Measurements from ENCODE around the gene DNMT3B.

- TF ChIP-seq CTCF (conservative IDR thresholded peaks at IDR 0.05; ENCODE audit: low read depth, low read length) (no peak), EZH2 (IDR thresholded peaks at IDR 0.05; ENCODE audit: low read length, unreplicated experiment) (no peak), EZH2phosphoT487 (IDR thresholded peaks at IDR 0.05; ENCODE audit: borderline replicate concordance, low read length) (no peak)
Observed at GRCh38 chr20:32806356-32806755, 44.2 kb downstream of the DNMT3B start.
